WERI-Rb-1 (cell line): ENCODE measurements around the gene AHNAK.

Experiments
- DNase-seq: peaks from one replicate; pipeline ENCODE4 v3.0.0-alpha.2; 2020
- H3K27ac ChIP-seq: fragments of 250-450 bp; sonication (Bioruptor Pico); 2 replicates; pipeline ENCODE4 v1.5.1; 2020; ENCODE audit warnings: mild to moderate bottlenecking, moderate library complexity
- H3K27me3 ChIP-seq: fragments of 250-450 bp; sonication (Bioruptor Pico); 2 replicates; pipeline ENCODE4 v1.5.1; 2021; ENCODE audit warnings: mild to moderate bottlenecking, low read depth, moderate library complexity; ENCODE audit not compliant: insufficient read depth, severe bottlenecking
- H3K36me3 ChIP-seq: fragments of 250-450 bp; sonication (Bioruptor Pico); 2 replicates; pipeline ENCODE4 v1.5.1; 2020; ENCODE audit warnings: mild to moderate bottlenecking, moderate library complexity
- H3K4me3 ChIP-seq: 2 replicates; pipeline ENCODE4 v1.5.1; 2011; ENCODE audit warnings: low read depth, mild to moderate bottlenecking, control low read depth, low read length
- H3K9me3 ChIP-seq: fragments of 250-450 bp; sonication (Bioruptor Pico); 2 replicates; pipeline ENCODE4 v1.5.1; 2021; ENCODE audit warnings: mild to moderate bottlenecking, moderate library complexity; ENCODE audit not compliant: severe bottlenecking
- CTCF ChIP-seq: IDR thresholded peaks from 2 replicates; pipeline ENCODE4 v1.5.1; 2011; ENCODE audit warnings: low read depth, mild to moderate bottlenecking, control low read depth, inconsistent platforms, low read length

AHNAK gene

GRCh38 chr11:62401356-62401755 is 145.2 kb downstream of the AHNAK start:
- Histone ChIP-seq H3K27me3 (no peaks in the 10 kb centered on the region), H3K36me3 (no peaks in the 10 kb centered on the region), H3K4me3 (no peak overlapping the region), H3K27ac (no peak overlapping the region), H3K9me3 (no peaks in the 10 kb centered on the region)
- no peak for DNase-seq
- no peak for TF ChIP-seq CTCF

GRCh38 chr11:62400760-62401159 is 145.8 kb downstream of the AHNAK start:
- peak; percentile 48 for DNase-seq
- H3K36me3 ChIP-seq, result no peaks in the 10 kb centered on the region
- no peaks in the 10 kb centered on the region for H3K9me3 ChIP-seq
- H3K27ac ChIP-seq, result no peak overlapping the region
- H3K27me3 ChIP-seq, result no peaks in the 10 kb centered on the region
- H3K4me3 ChIP-seq, result no peak overlapping the region
- TF ChIP-seq CTCF, result no peak

GRCh38 chr11:62400281-62400680 is 146.3 kb downstream of the AHNAK start:
- no peaks in the 10 kb centered on the region for H3K27me3 ChIP-seq
- no peak for DNase-seq
- no peaks in the 10 kb centered on the region for H3K36me3 ChIP-seq
- no peak for TF ChIP-seq CTCF
- H3K27ac ChIP-seq, result no peak overlapping the region
- H3K9me3 ChIP-seq, result no peaks in the 10 kb centered on the region
- no peak overlapping the region for H3K4me3 ChIP-seq

- no peaks in the 10 kb centered on the region for H3K9me3 ChIP-seq
- no peak for TF ChIP-seq CTCF
- no peak for DNase-seq
- no peak overlapping the region for H3K4me3 ChIP-seq
- no peaks in the 10 kb centered on the region for H3K27me3 ChIP-seq
- no peak overlapping the region for H3K27ac ChIP-seq
- no peaks in the 10 kb centered on the region for H3K36me3 ChIP-seq
Observed at GRCh38 chr11:62399878-62400266, 146.7 kb downstream of the AHNAK start.

- H3K27me3 ChIP-seq, result no peaks in the 10 kb centered on the region
- no peaks in the 10 kb centered on the region for H3K9me3 ChIP-seq
- no peak for DNase-seq
- no peak overlapping the region for H3K4me3 ChIP-seq
- no peak overlapping the region for H3K27ac ChIP-seq
- TF ChIP-seq CTCF, result no peak
- H3K36me3 ChIP-seq, result no peaks in the 10 kb centered on the region
Observed at GRCh38 chr11:62399172-62399877, 147.3 kb downstream of the AHNAK start.
